ENCODE data around the gene KRT78. TPM values are rescaled to one million over a fixed set of nuclear protein-coding genes. Genes with fewer than 3 reads are reported as not detected.

Gene KRT78
- total and polyA plus RNA-seq, 9 of the 15 experiments (the other 6 are each of a cell fraction or from before 2014, with no cell fraction given): not detected

- TF ChIP-seq, protein P1, sequence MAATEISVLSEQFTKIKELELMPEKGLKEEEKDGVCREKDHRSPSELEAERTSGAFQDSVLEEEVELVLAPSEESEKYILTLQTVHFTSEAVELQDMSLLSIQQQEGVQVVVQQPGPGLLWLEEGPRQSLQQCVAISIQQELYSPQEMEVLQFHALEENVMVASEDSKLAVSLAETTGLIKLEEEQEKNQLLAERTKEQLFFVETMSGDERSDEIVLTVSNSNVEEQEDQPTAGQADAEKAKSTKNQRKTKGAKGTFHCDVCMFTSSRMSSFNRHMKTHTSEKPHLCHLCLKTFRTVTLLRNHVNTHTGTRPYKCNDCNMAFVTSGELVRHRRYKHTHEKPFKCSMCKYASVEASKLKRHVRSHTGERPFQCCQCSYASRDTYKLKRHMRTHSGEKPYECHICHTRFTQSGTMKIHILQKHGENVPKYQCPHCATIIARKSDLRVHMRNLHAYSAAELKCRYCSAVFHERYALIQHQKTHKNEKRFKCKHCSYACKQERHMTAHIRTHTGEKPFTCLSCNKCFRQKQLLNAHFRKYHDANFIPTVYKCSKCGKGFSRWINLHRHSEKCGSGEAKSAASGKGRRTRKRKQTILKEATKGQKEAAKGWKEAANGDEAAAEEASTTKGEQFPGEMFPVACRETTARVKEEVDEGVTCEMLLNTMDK (IDR thresholded peaks at IDR 0.05; ENCODE audit: borderline replicate concordance, insufficient read depth, low read depth, low read length, poor library complexity, severe bottlenecking): no peak
- TF ChIP-seq LEF1 (IDR thresholded peaks at IDR 0.05): peak; percentile 57; the same call in 1 of the 2 replicates
- TF ChIP-seq GABPA (tag; conservative IDR thresholded peaks at IDR 0.05; ENCODE audit: low read depth): no peak
- peak; percentile 84 for TF ChIP-seq POLR2AphosphoS5 (IDR thresholded peaks at IDR 0.05; ENCODE audit: control insufficient read depth, insufficient read depth, low read depth, low read length)
- TF ChIP-seq FOXK2 (conservative IDR thresholded peaks at IDR 0.05 in 1 of 2, IDR thresholded peaks at IDR 0.05 in 1 of 2; ENCODE audit: low read depth in 2 of 2): peak in 1 of 2 experiments; percentile 22; a peak in 1 of 4 replicates
- peak; percentile 77; the same call in 1 of the 2 replicates for TF ChIP-seq EHMT2 (IDR thresholded peaks at IDR 0.05)
- no peak for TF ChIP-seq ELK3 (CRISPR knock-in tag; IDR thresholded peaks at IDR 0.05)
- TF ChIP-seq ZNF324 (CRISPR knock-in tag; IDR thresholded peaks at IDR 0.05): no peak
- no peak for TF ChIP-seq GATAD2B (IDR thresholded peaks at IDR 0.05; ENCODE audit: borderline replicate concordance)
- no peak for TF ChIP-seq CAMTA2 (CRISPR knock-in tag; conservative IDR thresholded peaks at IDR 0.05)
- TF ChIP-seq SRSF7 (optimal IDR thresholded peaks at IDR 0.05; ENCODE audit: low read depth, low read length): no peak
- TF ChIP-seq ZNF12 (CRISPR knock-in tag; IDR thresholded peaks at IDR 0.05): no peak
- TF ChIP-seq ZNF717 (CRISPR knock-in tag; IDR thresholded peaks at IDR 0.05): no peak
- TF ChIP-seq SMARCA5 (IDR thresholded peaks at IDR 0.05): no peak
- TF ChIP-seq TOE1 (IDR thresholded peaks at IDR 0.05; ENCODE audit: borderline replicate concordance): no peak
- TF ChIP-seq TOE1 (CRISPR knock-in tag; IDR thresholded peaks at IDR 0.05; ENCODE audit: borderline replicate concordance, low read depth): no peak
- no peak for TF ChIP-seq HOXB6 (CRISPR knock-in tag; IDR thresholded peaks at IDR 0.05; ENCODE audit: borderline replicate concordance)
- TF ChIP-seq SAFB (IDR thresholded peaks at IDR 0.05; ENCODE audit: borderline replicate concordance, low read depth, low read length): no peak
- TF ChIP-seq E4F1 (CRISPR knock-in tag; IDR thresholded peaks at IDR 0.05; ENCODE audit: borderline replicate concordance): no peak
- TF ChIP-seq, protein P2, sequence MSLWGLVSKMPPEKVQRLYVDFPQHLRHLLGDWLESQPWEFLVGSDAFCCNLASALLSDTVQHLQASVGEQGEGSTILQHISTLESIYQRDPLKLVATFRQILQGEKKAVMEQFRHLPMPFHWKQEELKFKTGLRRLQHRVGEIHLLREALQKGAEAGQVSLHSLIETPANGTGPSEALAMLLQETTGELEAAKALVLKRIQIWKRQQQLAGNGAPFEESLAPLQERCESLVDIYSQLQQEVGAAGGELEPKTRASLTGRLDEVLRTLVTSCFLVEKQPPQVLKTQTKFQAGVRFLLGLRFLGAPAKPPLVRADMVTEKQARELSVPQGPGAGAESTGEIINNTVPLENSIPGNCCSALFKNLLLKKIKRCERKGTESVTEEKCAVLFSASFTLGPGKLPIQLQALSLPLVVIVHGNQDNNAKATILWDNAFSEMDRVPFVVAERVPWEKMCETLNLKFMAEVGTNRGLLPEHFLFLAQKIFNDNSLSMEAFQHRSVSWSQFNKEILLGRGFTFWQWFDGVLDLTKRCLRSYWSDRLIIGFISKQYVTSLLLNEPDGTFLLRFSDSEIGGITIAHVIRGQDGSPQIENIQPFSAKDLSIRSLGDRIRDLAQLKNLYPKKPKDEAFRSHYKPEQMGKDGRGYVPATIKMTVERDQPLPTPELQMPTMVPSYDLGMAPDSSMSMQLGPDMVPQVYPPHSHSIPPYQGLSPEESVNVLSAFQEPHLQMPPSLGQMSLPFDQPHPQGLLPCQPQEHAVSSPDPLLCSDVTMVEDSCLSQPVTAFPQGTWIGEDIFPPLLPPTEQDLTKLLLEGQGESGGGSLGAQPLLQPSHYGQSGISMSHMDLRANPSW (CRISPR knock-in tag; IDR thresholded peaks at IDR 0.05): no peak
- TF ChIP-seq MCM3 (IDR thresholded peaks at IDR 0.05): no peak
These were observed 51.8 kb downstream of the KRT78 start (continued) for GRCh38 chr12:52796839-52797528.

Measured in K562 (cell line).